ENCODE data around the gene FOXO1.

Gene FOXO1

DNA sequence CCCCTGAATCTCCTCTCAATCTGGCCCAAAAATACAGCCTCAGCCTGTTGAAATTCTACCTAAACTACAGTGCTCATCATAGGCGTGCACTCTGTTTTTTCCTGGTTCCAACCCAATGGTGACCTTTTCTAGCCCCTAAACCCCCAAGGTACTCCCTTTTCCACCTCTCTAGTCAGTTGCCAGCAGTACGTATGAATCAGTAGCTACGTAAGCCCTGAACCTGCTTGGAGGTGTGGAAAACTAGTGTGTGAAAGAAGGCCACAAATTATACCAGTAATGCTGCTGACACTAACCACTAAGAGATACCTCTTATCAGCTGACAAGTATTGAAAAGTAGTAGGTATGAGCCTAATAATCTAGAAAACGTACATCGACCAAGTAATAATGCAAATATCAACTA lies 60.9 kb downstream of the FOXO1 start:
- DNase-seq (ENCODE audit: low read depth in 2 of 2), result no peak

DNA sequence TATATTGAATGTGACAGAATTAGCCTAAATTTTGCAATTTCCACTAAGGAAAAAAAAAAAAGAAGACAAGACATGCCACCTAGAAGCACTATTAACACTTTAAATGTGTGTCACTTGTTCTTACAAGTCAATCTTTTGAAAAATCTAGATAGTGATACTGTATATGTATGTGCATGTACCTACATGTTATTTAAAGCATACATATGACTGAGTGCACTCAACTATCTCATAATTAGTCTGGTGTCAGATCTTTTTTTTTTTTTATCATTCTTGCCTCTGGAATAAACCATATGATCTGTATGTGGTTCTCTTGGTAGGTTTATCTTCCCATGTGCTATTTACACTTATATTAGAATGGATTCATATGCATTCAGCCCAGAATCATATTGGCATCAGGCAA lies 62.3 kb downstream of the FOXO1 start:
- DNase-seq (ENCODE audit: low read depth in 2 of 2), result no peak

DNA sequence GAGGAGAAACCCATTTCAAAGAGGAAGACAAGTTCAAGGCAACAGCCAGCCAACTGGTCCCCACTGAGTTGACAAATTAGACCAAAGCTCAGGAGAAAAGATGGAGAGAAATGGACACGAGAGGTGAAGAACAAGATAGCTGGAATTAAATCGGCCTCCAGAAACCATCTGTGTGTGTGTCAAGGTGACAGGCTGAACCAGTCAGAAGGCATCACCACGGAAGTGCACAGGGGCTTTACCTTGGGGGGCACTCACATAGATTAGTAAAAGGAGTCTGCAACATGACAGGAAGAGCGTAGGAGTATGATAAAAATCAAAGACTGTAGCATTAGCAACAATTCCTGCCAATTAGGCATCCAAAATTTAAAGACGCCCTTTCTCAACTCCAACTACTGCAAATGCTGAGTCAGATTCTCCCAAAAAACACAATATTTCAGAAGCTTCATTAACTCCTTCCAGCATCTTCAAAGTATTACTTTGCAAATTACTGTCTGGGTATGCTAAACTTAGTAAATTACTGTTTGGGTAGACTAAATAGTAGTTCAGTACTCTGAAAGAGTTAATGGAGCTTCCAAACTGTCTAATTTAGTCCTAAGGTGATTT lies 66.2 kb downstream of the FOXO1 start:
- no peak for DNase-seq (ENCODE audit: low read depth in 2 of 2)

DNA sequence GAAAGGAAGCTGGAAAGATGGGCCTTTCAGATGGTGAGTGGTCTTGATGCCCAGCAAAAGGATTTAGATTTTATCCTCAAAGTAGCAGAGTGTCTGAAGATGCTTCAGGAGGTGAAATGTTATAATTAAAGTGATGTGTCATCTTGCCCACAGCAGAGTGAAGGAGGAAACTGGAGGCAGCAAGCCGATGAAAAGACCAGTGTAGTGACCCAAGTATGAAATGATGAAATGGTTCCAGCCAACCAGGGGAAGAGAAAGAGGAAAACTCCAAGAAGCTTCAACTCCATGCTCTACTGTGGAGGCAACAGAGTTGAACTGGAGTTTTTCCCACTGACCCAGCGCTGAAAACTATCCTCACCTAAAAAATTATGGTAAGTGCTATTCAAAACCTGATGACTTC lies 66.7 kb downstream of the FOXO1 start:
- DNase-seq (ENCODE audit: low read depth in 2 of 2), result no peak

DNA sequence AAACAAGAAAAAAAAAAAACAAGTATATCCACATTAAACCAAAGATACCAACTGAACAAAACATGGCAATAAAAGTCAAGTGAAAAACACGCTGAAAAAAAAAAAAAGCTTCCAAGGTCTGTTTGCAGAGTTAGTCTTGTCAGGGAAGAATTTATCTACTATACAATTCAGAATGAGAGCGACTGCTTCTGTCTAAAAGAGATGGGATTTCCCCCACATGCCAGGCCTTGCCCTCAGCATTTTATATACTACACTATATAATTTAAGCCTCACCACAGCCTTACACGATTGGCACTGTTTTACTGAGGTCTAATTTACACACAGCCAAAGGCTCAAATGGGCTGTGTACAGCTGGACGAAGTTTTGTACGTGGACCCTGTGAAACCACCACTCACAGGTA lies 67.3 kb downstream of the FOXO1 start:
- DNase-seq (ENCODE audit: low read depth in 2 of 2), result no peak

DNA sequence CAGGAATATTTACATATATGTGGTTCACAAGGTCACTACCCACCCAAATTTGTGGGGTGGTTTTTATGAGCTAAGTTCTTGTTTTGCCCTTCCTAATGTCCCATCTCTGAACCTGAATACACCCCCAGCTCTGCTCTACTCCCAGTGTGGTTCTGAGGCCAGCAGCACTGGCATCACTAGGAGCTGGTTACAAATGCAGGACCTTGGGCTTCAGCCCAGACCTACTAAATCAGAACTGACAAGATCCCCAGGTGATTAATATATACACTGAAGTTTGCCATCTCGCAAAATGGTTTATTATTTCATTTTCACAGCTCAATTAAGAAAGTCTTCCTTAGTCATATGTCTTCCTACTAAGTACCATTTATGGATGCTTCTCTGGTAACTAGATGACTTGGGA lies 67.9 kb downstream of the FOXO1 start:
- DNase-seq (ENCODE audit: low read depth in 2 of 2), result no peak

DNA sequence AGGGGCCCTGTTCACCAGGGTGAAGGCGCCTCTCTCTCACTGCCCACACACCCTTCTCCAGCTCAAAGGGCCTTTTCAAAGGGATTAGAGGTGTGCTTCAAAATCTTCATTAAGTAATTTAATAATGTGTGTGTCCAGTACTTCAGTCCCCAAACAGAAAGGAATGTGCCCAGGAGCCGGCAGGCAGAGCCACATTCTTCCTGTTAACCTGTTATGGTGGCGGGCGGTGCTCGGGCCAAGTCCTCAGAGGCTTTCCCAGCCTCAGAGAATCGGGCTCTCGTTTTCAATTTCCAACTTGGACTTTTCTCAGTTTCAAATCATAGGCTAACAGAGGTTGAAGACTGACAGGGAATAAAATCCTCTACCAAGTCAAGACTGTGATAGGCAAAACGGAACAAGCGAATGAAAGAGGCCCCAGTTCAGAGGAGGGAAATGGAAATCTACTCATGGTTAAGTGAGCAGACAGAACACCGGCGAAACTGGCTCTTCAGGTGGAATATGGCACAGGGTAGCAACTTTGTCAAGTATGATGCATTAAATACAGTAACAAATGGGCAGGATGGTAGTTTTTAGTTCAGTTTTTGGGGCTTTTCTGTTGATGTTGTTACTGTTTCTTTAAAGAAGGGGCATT lies 68.6 kb downstream of the FOXO1 start:
- DNase-seq (ENCODE audit: low read depth in 2 of 2), result no peak

DNA sequence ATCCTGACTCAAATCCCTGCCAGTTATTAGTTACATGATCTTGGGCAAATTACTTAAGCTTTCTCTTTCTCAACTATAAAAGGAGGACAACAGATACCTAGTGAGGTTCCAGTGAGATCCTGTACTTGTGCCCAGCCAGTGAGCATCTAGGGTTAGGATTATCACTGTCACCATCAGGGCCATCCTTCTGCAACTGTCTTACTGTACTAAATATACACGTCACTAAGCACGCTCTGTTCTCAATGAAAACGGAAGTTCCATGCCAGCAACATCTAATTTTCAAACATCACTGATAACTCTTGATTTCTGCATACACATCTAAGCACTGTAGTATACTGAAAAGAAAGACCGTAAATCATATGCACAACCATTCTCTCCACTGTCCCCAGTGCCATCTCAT lies 70.0 kb downstream of the FOXO1 start:
- no peak for DNase-seq (ENCODE audit: low read depth in 2 of 2)

DNA sequence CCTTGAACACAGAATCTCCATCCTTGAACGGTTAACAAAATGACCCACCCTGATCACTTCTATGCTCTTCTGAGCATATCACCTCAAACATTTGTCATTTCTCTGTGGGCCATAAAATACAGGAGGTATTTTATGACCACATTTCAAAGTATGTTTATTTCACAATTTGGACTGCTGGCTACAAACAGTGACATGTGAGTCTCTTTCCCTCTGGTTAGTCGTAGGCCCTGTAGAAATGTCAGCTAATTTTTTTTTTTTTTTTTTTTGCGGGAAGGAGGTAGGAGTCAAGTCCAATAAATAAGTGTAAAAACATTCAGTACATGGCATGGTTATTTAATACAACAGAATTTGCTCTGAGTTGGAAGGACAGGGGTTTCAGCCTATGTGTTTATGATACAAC lies 70.7 kb downstream of the FOXO1 start:
- DNase-seq (ENCODE audit: low read depth in 2 of 2), result no peak

DNA sequence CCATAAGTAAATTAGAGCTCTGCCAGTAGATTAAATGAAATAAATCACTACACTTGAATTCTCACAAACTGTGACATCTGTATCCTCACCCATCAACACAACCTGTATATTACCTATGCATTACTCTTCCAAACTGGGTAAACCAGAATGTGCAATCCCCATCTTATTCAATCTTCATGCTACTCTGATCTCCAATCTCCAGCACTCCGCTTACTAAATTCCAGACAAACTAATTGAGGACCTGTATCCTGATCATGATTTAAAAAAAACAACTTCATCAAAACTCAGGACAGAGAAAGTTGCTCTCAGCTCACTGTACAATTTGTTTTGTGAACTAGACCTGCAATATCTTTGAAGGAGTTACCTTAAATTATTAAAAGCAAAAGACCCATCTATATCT lies 74.4 kb downstream of the FOXO1 start:
- DNase-seq (ENCODE audit: low read depth in 2 of 2), result no peak

DNA sequence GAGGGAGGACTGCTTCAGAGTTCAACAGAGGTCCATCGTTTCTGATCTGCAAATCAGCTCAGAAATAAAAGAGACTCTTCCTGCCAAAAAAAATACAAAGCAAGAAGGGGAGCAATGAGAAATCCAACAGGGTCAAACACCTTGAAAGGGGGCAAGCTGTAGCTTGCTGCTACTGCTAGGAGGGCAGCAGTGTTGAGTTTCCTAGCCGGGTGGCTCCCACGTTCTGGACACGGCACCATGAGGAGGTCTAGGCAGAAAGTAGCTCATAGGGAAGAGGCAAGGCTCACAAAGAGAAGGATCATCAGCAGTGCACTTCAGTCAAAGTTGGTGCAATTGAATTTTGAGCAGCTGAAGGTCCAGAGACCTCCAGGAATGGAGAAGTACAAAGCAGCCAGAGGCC lies 75.3 kb downstream of the FOXO1 start:
- DNase-seq (ENCODE audit: low read depth in 2 of 2), result no peak

DNA sequence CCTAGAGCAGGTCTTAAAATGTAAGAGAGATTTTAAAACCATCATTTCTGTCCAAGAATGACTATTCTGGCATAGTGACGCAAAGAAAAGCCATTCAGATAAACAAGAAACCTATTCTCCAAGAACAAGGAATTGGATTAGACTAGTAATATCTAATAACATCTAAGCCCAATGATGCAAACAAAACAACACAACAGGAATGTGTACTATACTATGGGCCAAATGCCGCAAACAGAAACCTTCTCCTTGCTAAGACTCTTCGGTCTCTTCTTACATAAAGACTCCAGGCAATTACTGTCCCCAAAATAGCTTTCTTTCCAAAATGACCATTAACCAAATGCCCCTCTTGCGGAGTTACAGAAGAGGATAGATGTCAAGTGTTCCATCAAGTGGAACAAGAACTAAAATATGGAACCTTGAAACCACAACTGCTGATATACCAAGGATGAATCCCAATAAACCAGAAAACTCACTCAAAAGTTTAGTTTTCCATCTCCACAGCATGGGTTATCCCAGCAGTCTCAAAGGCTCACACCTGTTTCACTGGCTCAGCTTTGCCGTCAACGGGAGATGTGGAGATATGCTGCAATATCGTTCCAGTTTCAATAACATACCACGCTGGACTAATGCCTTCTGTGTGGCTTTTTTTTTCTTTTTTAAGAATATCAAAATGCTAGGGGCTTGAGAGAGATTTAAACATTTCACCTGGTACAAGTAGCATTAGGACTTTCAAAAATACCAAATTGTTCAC lies 76.2 kb downstream of the FOXO1 start:
- DNase-seq (ENCODE audit: low read depth in 2 of 2), result no peak

DNA sequence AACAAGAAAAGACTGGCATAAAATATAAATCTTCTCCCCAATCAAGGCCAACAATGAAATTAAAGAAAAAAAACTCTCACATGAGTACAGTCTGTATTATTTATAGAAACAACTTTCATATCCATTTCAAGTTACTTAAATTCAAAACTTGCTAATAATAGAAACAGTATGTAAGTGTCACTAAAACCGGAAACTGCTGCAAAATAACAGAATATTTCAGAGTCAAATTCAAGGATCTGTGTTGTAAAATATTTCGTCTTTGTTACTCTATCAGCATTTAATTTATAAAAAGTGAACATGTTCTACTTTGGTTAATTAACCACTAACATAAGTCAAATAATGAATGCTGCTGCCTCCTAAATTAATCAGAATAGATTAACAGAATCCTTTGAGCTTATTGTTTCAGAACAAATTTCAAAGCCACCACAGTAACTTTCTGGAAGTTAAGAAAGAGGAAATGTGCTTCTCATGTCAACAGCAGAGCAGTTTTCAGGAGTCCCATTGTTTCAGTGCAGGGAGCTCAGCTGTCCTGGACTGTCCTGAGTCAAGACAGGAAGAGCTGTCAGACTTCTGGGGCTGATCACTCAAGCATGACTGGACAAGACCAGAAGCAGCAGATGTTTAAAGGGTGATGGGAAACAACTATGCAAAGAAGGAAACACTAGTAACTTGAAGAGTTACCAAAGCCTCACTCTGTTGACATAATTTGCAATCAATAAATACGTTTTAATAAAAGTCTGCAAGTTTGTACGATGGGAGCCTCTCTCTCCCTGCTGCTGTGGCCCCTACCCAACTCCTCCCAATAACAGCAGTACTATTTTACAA lies 76.9 kb downstream of the FOXO1 start:
- no peak for DNase-seq (ENCODE audit: low read depth in 2 of 2)

DNA sequence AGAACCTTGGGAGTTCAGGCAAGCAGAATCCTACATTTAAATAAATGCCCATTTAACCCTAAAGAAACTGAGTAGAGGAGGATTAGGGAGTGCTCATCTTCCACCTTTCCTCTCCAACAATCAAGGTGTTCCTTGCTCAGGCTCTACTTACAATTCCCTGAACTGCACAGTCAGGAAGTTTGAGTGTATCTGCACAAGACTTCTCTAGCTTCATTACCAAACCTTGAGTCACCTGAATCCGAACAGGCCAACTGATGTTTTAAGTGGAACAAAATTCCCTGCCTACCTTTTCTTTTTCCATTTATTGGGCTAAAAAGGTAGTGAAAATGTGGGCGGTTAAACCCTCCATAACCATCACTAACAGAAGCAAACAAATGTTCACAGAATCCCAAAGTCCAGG lies 78.3 kb downstream of the FOXO1 start:
- DNase-seq (ENCODE audit: low read depth in 2 of 2), result no peak

DNA sequence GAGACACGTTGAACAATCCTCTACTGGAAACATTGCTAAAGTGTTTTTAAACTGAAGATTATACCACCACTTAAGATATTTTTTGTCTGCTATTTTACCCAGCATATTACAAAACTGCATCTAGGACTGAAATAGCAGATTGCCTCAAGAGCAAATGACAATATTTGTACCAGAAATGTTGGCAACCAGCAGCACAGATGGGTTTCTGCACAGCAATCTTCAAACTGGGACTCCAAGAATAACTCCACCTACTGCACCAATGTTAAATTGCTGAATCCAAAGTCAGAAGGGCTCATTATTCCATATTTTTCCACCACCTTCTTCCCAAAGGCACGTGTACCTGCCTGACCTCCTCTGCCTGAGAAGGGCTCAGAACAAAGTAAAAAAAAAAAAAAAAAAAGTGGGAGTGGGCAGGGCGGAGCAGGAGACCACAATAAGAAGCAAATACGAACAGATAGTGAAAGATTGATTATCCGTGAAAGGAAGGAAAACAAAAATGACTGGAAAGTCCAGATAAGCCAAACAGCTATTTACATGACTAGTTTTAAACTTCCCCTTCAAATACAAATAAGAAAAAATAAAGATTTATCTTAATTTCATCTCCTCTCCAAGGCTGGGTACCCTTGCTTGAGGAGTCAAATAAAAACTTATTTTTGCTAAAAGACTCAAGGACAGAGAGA lies 79.4 kb downstream of the FOXO1 start:
- DNase-seq (ENCODE audit: low read depth in 2 of 2), result no peak

DNA sequence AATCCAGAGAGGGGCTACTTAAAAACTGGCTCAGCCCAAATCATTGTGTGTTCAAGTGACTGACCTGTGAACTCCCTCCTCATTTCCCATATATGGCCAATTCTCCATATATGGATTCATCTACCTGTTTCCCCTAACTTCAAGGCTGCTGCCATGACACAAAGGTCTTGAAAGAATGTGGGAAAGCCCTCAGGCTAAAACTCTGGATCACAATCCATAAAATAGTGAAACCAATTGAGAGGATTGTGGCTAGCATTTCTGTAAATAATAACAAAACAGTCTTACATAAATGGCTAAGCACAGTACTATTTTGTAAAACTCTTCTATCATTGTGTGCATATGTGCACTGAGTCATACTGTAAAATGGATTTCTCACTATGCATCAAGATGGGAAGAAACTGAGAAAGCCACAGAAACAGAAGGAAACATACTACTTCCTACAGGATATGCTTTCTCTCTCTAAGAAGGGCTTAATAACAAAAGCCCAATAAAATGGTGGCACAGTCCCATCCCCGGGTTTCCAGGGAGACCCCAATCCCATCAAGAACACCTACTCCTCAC lies 80.5 kb downstream of the FOXO1 start:
- no peak for DNase-seq (ENCODE audit: low read depth in 2 of 2)

DNA sequence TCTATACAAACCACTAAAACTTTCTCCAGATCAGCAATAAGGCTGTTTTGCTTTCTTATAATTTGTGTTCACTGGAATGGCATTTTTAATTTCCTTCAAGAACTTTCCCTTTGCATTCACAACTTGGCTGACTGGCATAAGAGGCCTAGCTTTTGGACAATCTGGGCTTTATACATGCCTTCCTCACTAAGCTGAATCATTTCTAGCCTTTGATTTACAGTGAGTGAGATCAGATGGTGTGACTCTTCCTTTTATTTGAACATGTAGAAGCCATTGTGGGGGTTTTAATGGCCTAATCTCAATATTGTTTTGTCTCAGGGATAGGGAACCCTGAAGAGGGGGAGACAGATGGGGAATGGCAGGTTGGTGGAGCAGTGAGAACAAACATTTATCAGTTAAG lies 82.7 kb downstream of the FOXO1 start:
- no peak for DNase-seq (ENCODE audit: low read depth in 2 of 2)

DNA sequence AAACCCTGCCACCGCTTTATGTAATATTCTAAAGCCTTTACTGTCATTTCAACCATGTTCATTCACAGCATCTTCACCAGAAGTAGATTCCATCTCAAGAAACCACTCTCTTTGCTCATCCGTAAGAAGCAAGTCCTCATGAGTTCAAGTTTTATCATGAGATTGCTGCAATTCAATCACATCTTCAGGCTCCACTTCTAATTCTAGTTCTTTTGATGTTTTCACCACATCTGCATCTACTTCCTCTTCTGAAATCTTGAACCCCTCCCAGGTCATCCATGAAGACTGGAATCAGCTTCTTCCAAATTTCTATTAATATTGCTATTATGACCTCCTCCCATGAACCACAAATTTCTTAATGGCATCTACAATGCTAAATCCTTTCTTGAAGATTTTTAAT lies 83.9 kb downstream of the FOXO1 start:
- no peak for DNase-seq (ENCODE audit: low read depth in 2 of 2)

DNA sequence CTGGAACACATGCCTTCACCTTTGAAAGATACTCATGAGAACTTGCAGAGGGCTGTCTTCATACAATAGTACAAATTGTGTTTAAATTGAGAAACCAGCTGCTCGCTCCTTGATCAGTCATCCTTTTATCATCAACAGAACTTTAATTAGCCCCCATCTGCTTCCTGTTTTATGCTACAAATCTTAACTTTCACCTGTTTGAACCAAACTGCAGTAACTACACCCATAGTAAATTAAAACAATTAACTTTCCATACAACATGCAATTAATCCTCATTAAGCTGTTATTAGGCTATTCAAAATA lies 85.2 kb downstream of the FOXO1 start:
- DNase-seq (ENCODE audit: low read depth in 2 of 2), result no peak

DNA sequence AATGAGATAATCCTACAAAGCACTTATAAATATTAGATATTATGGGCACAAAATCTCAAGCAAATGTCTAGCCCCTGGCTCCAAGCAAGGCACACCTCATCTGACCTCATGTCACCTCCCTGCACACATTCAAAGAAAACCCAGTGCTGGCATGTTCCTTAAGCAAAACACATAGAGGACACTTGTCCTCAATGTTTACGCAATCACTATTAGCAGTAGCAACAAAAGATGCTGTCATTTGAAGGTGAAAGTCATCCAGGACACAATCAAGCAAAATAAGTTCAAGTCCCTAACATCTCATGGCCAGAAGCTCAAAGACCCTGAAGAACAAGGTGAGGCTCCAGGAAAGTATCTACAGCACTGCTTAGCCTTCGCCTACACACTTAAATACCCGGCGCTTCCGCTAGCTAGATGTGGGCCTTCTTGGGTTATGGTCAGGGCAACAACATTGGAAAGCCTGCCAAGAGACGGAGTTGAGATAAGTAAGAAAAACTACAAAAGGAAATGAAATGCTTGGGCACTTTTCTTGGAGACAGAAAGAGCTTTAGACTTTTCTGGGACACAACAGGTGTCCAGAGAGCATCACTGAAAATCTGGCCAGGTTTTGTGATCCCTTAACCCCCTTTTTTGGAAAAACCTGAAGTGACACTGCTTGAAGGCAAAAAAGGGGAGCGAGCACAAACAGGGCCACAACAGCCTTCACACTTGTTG lies 85.7 kb downstream of the FOXO1 start:
- no peak for DNase-seq (ENCODE audit: low read depth in 2 of 2)

DNA sequence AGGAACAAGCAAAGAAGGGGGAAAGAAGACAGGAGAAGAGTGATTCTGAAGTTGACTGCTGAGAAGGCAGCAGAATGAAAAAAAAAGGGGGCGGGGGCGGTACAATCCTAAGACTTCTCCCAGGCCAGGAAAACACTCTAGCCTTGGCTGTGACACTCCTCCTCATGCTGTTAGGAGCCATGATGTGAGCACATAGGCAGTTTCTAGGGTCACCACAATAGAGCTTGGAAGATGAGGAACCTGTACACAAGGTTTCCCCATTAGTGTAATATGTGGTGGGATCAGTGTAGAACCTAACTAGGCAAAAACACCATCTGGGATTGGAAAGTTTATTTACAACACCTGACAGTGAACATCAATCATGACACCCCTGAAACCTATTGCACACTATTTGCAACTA lies 86.9 kb downstream of the FOXO1 start:
- no peak for DNase-seq (ENCODE audit: low read depth in 2 of 2)
